Heart left ventricle (tissue), 13 donors: ENCODE data around the gene IGF2BP3.

Experiments used
- CTCF ChIP-seq, 12 donors: fragments of 200-600 bp; sonication (generic) in 4 of 12; IDR thresholded peaks; one replicate each; pipeline versions ENCODE4 v1.5.0 to v1.8.0; 2018 to 2022; ENCODE audit warnings: antibody characterized with exemption in 12 of 12, mild to moderate bottlenecking in 5 of 12
- POLR2A ChIP-seq, 2 donors: fragments of 450-650 bp; IDR thresholded peaks; one replicate each; pipeline ENCODE4 v1.6.1; 2017; ENCODE audit warnings: antibody characterized with exemption in 2 of 2, mild to moderate bottlenecking in 2 of 2, moderate library complexity in 2 of 2
- donor health status: ischemic (EF 13 %, LVEDD 7.1; RV severe dilation, severe dysfunction).
- donor health status: DM: no; HTN: yes; CAD: no.
- donor health status: DM: no; HTN: no; CAD: no.
- donor health status: ischemic (EF 25% LVEDD 6.9; RV normal size, moderate dysfunction).
- donor health status: ischemic (EF 25% LVEDD 5.7; RV mildly dilated, moderate dysfunction).
- donor health status: ischemic (EF 35%, LVEDD 5.7; RV mildly dilated, moderate dysfunction).
- donor health status: nonischemic (EF 11% LVEDD 7.7; RV severe dilation, severe dysfunction).
- donor health status: DM: yes; HTN: yes; CAD: no.
- donor health status: PGD.
- donor health status: ischemic (EF 29% LVEDD 5.4; RV normal size, mild dysfunction).
- donor health status: nonischemic (EF 23%, LVEDD 6.1; RV moderate dilation, normal function).

GRCh38 chr7:23474094-23474828 is 4.0 kb upstream of the IGF2BP3 start:
- TF ChIP-seq POLR2A (IDR thresholded peaks at IDR 0.05) (no peak), CTCF (IDR thresholded peaks at IDR 0.05) (no peak)
